ENCODE results near the gene IKZF1.

Gene IKZF1

GRCh38 chr7:50268223-50268622 is 36.3 kb upstream of the IKZF1 start:
- H3K23ac ChIP-seq (ENCODE audit: low read depth, low read length, poor library complexity): no peak overlapping the region
- H3K4me2 ChIP-seq (ENCODE audit: insufficient read depth, low read length, poor library complexity, severe bottlenecking): no peak overlapping the region
- no peak overlapping the region for H3K4me3 ChIP-seq (ENCODE audit: low read length in 2 of 2)
- no peaks in the 10 kb centered on the region for H3K79me1 ChIP-seq (ENCODE audit: low read depth, low read length)
- peak overlapping the region; percentile 14 for H2BK12ac ChIP-seq (ENCODE audit: low read length)
- H2AFZ ChIP-seq (ENCODE audit: low read length): no peak overlapping the region
- H3K9me3 ChIP-seq (replicated peaks in 1 of 2; ENCODE audit: control insufficient read depth in 2 of 2, insufficient read depth in 1 of 2, low read depth in 1 of 2, low read length in 2 of 2): no peaks in the 10 kb centered on the region
- H3K9ac ChIP-seq (ENCODE audit: low read depth, low read length, poor library complexity): no peak overlapping the region
- H2BK120ac ChIP-seq (ENCODE audit: low read depth, low read length): no peak overlapping the region
- WGBS, 2 donors (ENCODE audit: extremely low coverage in 2 of 2, insufficient read length in 2 of 2, insufficient replicate concordance in 1 of 2): no CpG with 5 or more reads among the region's 4 CpGs
- H3K18ac ChIP-seq (ENCODE audit: low read length): no peak overlapping the region
- H4K91ac ChIP-seq (ENCODE audit: low read depth, low read length, poor library complexity): no peak overlapping the region
- H2AK5ac ChIP-seq (ENCODE audit: low read depth, low read length): no peak overlapping the region
- no peaks in the 10 kb centered on the region for H3K4me1 ChIP-seq (ENCODE audit: control insufficient read depth in 2 of 2, insufficient read depth in 1 of 2, low read depth in 1 of 2, low read length in 2 of 2)
- no peak overlapping the region for H2BK15ac ChIP-seq (ENCODE audit: low read length)
- no peak overlapping the region for H2BK5ac ChIP-seq (ENCODE audit: low read length)
- peaks cover 0 to 2% (median 0%) of the 10 kb centered on the region in 3 experiments for H3K27me3 ChIP-seq (ENCODE audit: control insufficient read depth in 3 of 3, insufficient read depth in 3 of 3, low read depth in 1 of 3, low read length in 3 of 3)
- H3K4ac ChIP-seq (ENCODE audit: low read length): no peak overlapping the region
- H4K8ac ChIP-seq (ENCODE audit: low read depth, low read length): no peak overlapping the region
- DNase-seq (ENCODE audit: low spot score): no peak
- H3K27ac ChIP-seq (replicated peaks; ENCODE audit: low read length): no peak overlapping the region
- no peaks in the 10 kb centered on the region for H3K36me3 ChIP-seq (replicated peaks in 1 of 2; ENCODE audit: control insufficient read depth in 2 of 2, insufficient read depth in 2 of 2, low read length in 2 of 2)
- H3K14ac ChIP-seq (ENCODE audit: low read length): no peak overlapping the region

- Histone ChIP-seq H3K27ac (replicated peaks; ENCODE audit: low read length) (no peak overlapping the region), H4K91ac (ENCODE audit: low read depth, low read length, poor library complexity) (no peak overlapping the region), H4K8ac (ENCODE audit: low read depth, low read length) (no peak overlapping the region), H2AK5ac (ENCODE audit: low read depth, low read length) (no peak overlapping the region), H2AFZ (ENCODE audit: low read length) (no peak overlapping the region), H3K36me3 (replicated peaks in 1 of 2; ENCODE audit: control insufficient read depth in 2 of 2, insufficient read depth in 2 of 2, low read length in 2 of 2) (no peaks in the 10 kb centered on the region), H3K23ac (ENCODE audit: low read depth, low read length, poor library complexity) (no peak overlapping the region), H3K18ac (ENCODE audit: low read length) (no peak overlapping the region), H3K4ac (ENCODE audit: low read length) (no peak overlapping the region), H3K4me2 (ENCODE audit: insufficient read depth, low read length, poor library complexity, severe bottlenecking) (no peak overlapping the region), H3K27me3 (ENCODE audit: control insufficient read depth in 3 of 3, insufficient read depth in 3 of 3, low read depth in 1 of 3, low read length in 3 of 3) (peaks cover 0 to 2% (median 0%) of the 10 kb centered on the region in 3 experiments), H2BK12ac (ENCODE audit: low read length) (no peak overlapping the region), H3K14ac (ENCODE audit: low read length) (no peak overlapping the region), H3K4me1 (ENCODE audit: control insufficient read depth in 2 of 2, insufficient read depth in 1 of 2, low read depth in 1 of 2, low read length in 2 of 2) (no peaks in the 10 kb centered on the region), H3K9me3 (replicated peaks in 1 of 2; ENCODE audit: control insufficient read depth in 2 of 2, insufficient read depth in 1 of 2, low read depth in 1 of 2, low read length in 2 of 2) (no peaks in the 10 kb centered on the region), H2BK120ac (ENCODE audit: low read depth, low read length) (no peak overlapping the region), H2BK5ac (ENCODE audit: low read length) (no peak overlapping the region), H3K9ac (ENCODE audit: low read depth, low read length, poor library complexity) (no peak overlapping the region), H2BK15ac (ENCODE audit: low read length) (no peak overlapping the region), H3K4me3 (ENCODE audit: low read length in 2 of 2) (no peak overlapping the region), H3K79me1 (ENCODE audit: low read depth, low read length) (no peaks in the 10 kb centered on the region)
- no CpG with 5 or more reads among the region's 3 CpGs for WGBS, 2 donors (ENCODE audit: extremely low coverage in 2 of 2, insufficient read length in 2 of 2, insufficient replicate concordance in 1 of 2)
- no peak for DNase-seq (ENCODE audit: low spot score)
Observed at GRCh38 chr7:50268990-50269389, 35.5 kb upstream of the IKZF1 start.

- WGBS, 2 donors (ENCODE audit: extremely low coverage in 2 of 2, insufficient read length in 2 of 2, insufficient replicate concordance in 1 of 2): no CpG with 5 or more reads among the region's 5 CpGs
Observed at GRCh38 chr7:50270531-50271018, 33.9 kb upstream of the IKZF1 start.

GRCh38 chr7:50272808-50273207 is 31.7 kb upstream of the IKZF1 start:
- Histone ChIP-seq H3K27me3 (ENCODE audit: control insufficient read depth in 3 of 3, insufficient read depth in 3 of 3, low read depth in 1 of 3, low read length in 3 of 3) (no peaks in the 10 kb centered on the region), H2BK12ac (ENCODE audit: low read length) (no peak overlapping the region), H3K4me1 (ENCODE audit: control insufficient read depth in 2 of 2, insufficient read depth in 1 of 2, low read depth in 1 of 2, low read length in 2 of 2) (no peaks in the 10 kb centered on the region), H4K91ac (ENCODE audit: low read depth, low read length, poor library complexity) (no peak overlapping the region), H2BK5ac (ENCODE audit: low read length) (no peak overlapping the region), H2AK5ac (ENCODE audit: low read depth, low read length) (no peak overlapping the region), H3K4me2 (ENCODE audit: insufficient read depth, low read length, poor library complexity, severe bottlenecking) (no peak overlapping the region), H3K18ac (ENCODE audit: low read length) (no peak overlapping the region), H4K8ac (ENCODE audit: low read depth, low read length) (no peak overlapping the region), H3K23ac (ENCODE audit: low read depth, low read length, poor library complexity) (no peak overlapping the region), H3K4me3 (ENCODE audit: low read length in 2 of 2) (no peak overlapping the region), H3K4ac (ENCODE audit: low read length) (no peak overlapping the region), H2AFZ (ENCODE audit: low read length) (no peak overlapping the region), H3K27ac (replicated peaks; ENCODE audit: low read length) (no peak overlapping the region), H2BK120ac (ENCODE audit: low read depth, low read length) (no peak overlapping the region), H3K9ac (ENCODE audit: low read depth, low read length, poor library complexity) (no peak overlapping the region), H3K14ac (ENCODE audit: low read length) (no peak overlapping the region), H3K9me3 (replicated peaks in 1 of 2; ENCODE audit: control insufficient read depth in 2 of 2, insufficient read depth in 1 of 2, low read depth in 1 of 2, low read length in 2 of 2) (no peaks in the 10 kb centered on the region), H2BK15ac (ENCODE audit: low read length) (no peak overlapping the region), H3K79me1 (ENCODE audit: low read depth, low read length) (no peaks in the 10 kb centered on the region), H3K36me3 (replicated peaks in 1 of 2; ENCODE audit: control insufficient read depth in 2 of 2, insufficient read depth in 2 of 2, low read length in 2 of 2) (no peaks in the 10 kb centered on the region)
- WGBS, 2 donors (ENCODE audit: extremely low coverage in 2 of 2, insufficient read length in 2 of 2, insufficient replicate concordance in 1 of 2): no CpG with 5 or more reads among the region's 3 CpGs
- DNase-seq (ENCODE audit: low spot score): no peak

More at GRCh38 chr7:50270531-50271018, 33.9 kb upstream of the IKZF1 start:
- Histone ChIP-seq H2AK5ac (ENCODE audit: low read depth, low read length) (no peak overlapping the region), H3K23ac (ENCODE audit: low read depth, low read length, poor library complexity) (no peak overlapping the region), H2BK15ac (ENCODE audit: low read length) (no peak overlapping the region), H2AFZ (ENCODE audit: low read length) (no peak overlapping the region), H3K9ac (ENCODE audit: low read depth, low read length, poor library complexity) (no peak overlapping the region), H3K27me3 (ENCODE audit: control insufficient read depth in 3 of 3, insufficient read depth in 3 of 3, low read depth in 1 of 3, low read length in 3 of 3) (no peaks in the 10 kb centered on the region), H3K79me1 (ENCODE audit: low read depth, low read length) (no peaks in the 10 kb centered on the region), H2BK120ac (ENCODE audit: low read depth, low read length) (no peak overlapping the region), H3K4ac (ENCODE audit: low read length) (no peak overlapping the region), H4K8ac (ENCODE audit: low read depth, low read length) (no peak overlapping the region), H3K9me3 (replicated peaks in 1 of 2; ENCODE audit: control insufficient read depth in 2 of 2, insufficient read depth in 1 of 2, low read depth in 1 of 2, low read length in 2 of 2) (no peaks in the 10 kb centered on the region), H3K4me2 (ENCODE audit: insufficient read depth, low read length, poor library complexity, severe bottlenecking) (no peak overlapping the region), H3K36me3 (replicated peaks in 1 of 2; ENCODE audit: control insufficient read depth in 2 of 2, insufficient read depth in 2 of 2, low read length in 2 of 2) (no peaks in the 10 kb centered on the region), H3K27ac (replicated peaks; ENCODE audit: low read length) (no peak overlapping the region), H3K14ac (ENCODE audit: low read length) (no peak overlapping the region), H4K91ac (ENCODE audit: low read depth, low read length, poor library complexity) (no peak overlapping the region), H3K18ac (ENCODE audit: low read length) (no peak overlapping the region), H3K4me3 (ENCODE audit: low read length in 2 of 2) (no peak overlapping the region), H3K4me1 (ENCODE audit: control insufficient read depth in 2 of 2, insufficient read depth in 1 of 2, low read depth in 1 of 2, low read length in 2 of 2) (no peaks in the 10 kb centered on the region), H2BK12ac (ENCODE audit: low read length) (no peak overlapping the region), H2BK5ac (ENCODE audit: low read length) (no peak overlapping the region)
- no peak for DNase-seq (ENCODE audit: low spot score)
